Retinal pigment epithelial cell (primary cell): Measurements from ENCODE around the gene CDC6.

Experiments used
- DNase-seq: peaks from one replicate; pipeline ENCODE4 v3.0.0-alpha.2; 2010; ENCODE audit warnings: low read depth
- H3K4me3 ChIP-seq: 2 replicates; pipeline ENCODE4 v1.5.1; 2011; ENCODE audit warnings: mild to moderate bottlenecking, low read length, control low read depth, moderate library complexity
- CTCF ChIP-seq: conservative IDR thresholded peaks from 2 replicates; pipeline ENCODE4 v1.5.1; 2011; ENCODE audit warnings: low read depth, low read length, control low read depth, inconsistent platforms

The CDC6 gene

GRCh38 chr17:40337351-40337750 is 49.7 kb downstream of the CDC6 start:
- TF ChIP-seq CTCF: no peak
- no peak overlapping the region for H3K4me3 ChIP-seq
- no peak for DNase-seq

- no peak for DNase-seq
Observed at GRCh38 chr17:40338058-40338457, 50.4 kb downstream of the CDC6 start.

GRCh38 chr17:40338941-40339649 is 51.4 kb downstream of the CDC6 start:
- TF ChIP-seq CTCF: no peak
- H3K4me3 ChIP-seq: no peak overlapping the region
- DNase-seq: no peak

More at GRCh38 chr17:40338058-40338457, 50.4 kb downstream of the CDC6 start:
- H3K4me3 ChIP-seq: no peak overlapping the region
- TF ChIP-seq CTCF: no peak

DNA sequence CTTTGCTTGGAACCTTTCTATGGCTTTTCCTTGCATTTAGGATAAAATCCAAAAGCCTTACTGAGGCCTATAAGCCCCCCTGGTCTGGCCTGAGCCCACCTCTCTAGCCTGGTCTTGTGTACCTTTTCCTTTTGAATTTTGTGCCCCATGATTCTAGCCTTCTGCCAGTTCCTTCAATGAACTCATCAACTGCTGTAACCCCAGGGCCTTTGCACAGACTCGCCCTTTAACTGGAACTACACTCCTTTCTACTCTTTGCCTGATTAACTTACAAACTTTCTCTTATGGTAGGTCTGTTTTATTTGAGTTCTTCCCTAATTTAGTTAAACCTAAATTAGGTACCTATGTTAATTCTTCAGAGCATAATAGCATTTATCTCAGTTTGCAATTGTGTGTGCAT is 52.6 kb downstream of the CDC6 start:
- no peak for TF ChIP-seq CTCF
- peak overlapping the region; percentile 87 for H3K4me3 ChIP-seq
- no peak for DNase-seq

DNA sequence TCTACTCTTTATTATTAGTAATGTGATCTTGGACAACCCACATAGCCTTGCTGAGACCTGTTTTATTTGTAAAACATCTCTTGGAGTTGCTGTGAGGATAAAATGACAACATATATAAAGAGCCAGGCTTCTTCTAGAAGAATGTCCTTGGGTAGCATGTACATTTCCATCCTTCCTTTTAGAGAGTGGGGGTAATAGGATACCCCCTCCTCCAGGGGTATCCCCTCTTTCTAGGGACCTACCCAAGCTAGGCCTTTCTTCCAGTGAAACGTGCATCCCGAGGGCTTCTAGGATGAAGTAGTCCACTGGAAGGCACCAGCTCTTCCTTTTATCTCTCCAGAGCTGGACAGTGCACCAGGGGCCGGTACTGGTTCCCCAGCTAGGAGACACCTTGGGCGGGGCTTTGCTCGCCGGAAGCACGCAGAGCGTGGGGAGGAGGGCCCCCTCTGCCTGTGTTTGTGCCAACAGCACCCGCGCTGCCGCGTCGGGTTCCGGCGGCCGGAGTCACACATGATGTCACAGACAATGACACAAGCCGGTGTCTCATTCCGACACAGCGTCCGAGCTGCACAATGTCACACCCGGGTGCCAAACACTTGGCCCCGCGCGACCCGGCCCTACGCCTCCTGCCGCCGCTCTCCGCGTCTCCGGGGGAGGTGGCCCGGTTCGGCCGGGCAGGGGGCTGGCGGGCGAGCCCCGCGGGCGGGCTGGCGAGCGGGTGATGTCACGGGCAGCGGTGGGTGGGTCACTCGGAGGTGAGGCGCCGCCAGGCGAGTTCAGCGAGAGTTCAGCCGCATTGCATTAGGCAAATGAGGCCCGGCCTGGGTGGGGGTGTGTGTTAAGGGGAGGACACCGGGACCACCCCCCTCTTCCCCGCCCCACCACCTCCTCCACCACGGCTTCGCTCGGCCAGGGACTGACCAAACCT is 53.5 kb downstream of the CDC6 start:
- H3K4me3 ChIP-seq: peak overlapping the region; percentile 87
- DNase-seq: no peak

GRCh38 chr17:40341808-40342503 is 54.3 kb downstream of the CDC6 start:
- peak overlapping the region; percentile 87 for H3K4me3 ChIP-seq
- no peak for TF ChIP-seq CTCF
- DNase-seq: no peak

More for the DNA sequence above, 53.5 kb downstream of the CDC6 start:
- TF ChIP-seq CTCF: peak; percentile 8
